K562 (cell line): Measurements from ENCODE around the gene KISS1. TPM values are rescaled to one million over a fixed set of nuclear protein-coding genes. Genes with fewer than 3 reads are reported as not detected.

Source experiments
- ATAC-seq: fragments of 200-7000 bp; cut with Tn5 transposase; 3 replicates; pipeline ENCODE4 v1.9.1; 2020; ENCODE audit warnings: moderate library complexity
- BruUV-seq: library from RNA; stranded (reverse); fragments of 400-500 nt; replicated peaks from 2 replicates; lab custom pipeline; 2021; lab: Mats Ljungman, UMichigan
- CTCF ChIA-PET: fragments of 300-600 bp; formaldehyde crosslinking; extraction: SDS; loops from one replicate; lab custom pipeline; 2021; ENCODE audit warnings: low intra/inter-chr PET ratio; lab: Yijun Ruan, JAX
- POLR2A ChIA-PET: fragments of 300-600, 350-650 bp; sonication (Branson Sonifier 250); formaldehyde crosslinking; extraction: SDS; loops from one replicate; lab custom pipeline; 2021; ENCODE audit warnings: antibody characterized with exemption, inconsistent platforms; lab: Yijun Ruan, JAX
- DNase-seq, 4 experiments: peaks; one replicate each; pipeline versions ENCODE4 v3.0.0 to v3.0.0-alpha.2; 2011 to 2018; ENCODE audit warnings: low spot score in 3 of 4, mixed read lengths in 3 of 4; ENCODE audit errors: extremely low read depth in 1 of 4
- FAIRE-seq: peaks from 2 replicates; lab custom pipeline; 2011; peaks lifted over from hg19 to GRCh38; lab: Jason Lieb, UNC
- H2AFZ ChIP-seq: 2 replicates; pipeline ENCODE4 v1.6.0; 2011; ENCODE audit warnings: low read depth, low read length, control low read depth, inconsistent platforms
- H3K27ac ChIP-seq: fragments of 200-600 bp; 3 replicates; pipeline ENCODE4 v1.8.0; 2011; ENCODE audit warnings: low read depth, mild to moderate bottlenecking, control low read depth, inconsistent platforms, low read length, moderate library complexity, mixed read lengths; ENCODE audit errors: extremely low read depth
- H3K27me3 ChIP-seq, 2 experiments: fragments of 300-600 bp in 1 of 2; 2 replicates in 1 of 2; 3 replicates in 1 of 2; pipeline versions ENCODE4 v1.6.0 to v1.8.0; 2011; ENCODE audit warnings: inconsistent platforms in 2 of 2, low read length in 2 of 2, mild to moderate bottlenecking in 1 of 2, mixed read lengths in 1 of 2, moderate library complexity in 1 of 2; ENCODE audit not compliant: control insufficient read depth in 2 of 2, insufficient read depth in 2 of 2
- H3K36me3 ChIP-seq: fragments of 300-600 bp; 3 replicates; pipeline ENCODE4 v1.8.0; 2011; ENCODE audit warnings: mild to moderate bottlenecking, low read length, inconsistent platforms; ENCODE audit not compliant: control insufficient read depth, insufficient read depth
- H3K4me1 ChIP-seq, 2 experiments: fragments of 200-600 bp in 1 of 2; replicated peaks in 1 of 2; 2 replicates in 1 of 2; 3 replicates in 1 of 2; pipeline versions ENCODE4 v1.5.1 to v1.8.0; 2011; ENCODE audit warnings: inconsistent platforms in 2 of 2, low read length in 2 of 2, mild to moderate bottlenecking in 1 of 2, mixed read lengths in 1 of 2, moderate library complexity in 1 of 2; ENCODE audit not compliant: control insufficient read depth in 2 of 2, insufficient read depth in 2 of 2
- H3K4me2 ChIP-seq: 2 replicates; pipeline ENCODE4 v1.6.1; 2011; ENCODE audit warnings: low read length, control low read depth, inconsistent platforms, mixed read lengths; ENCODE audit not compliant: insufficient read depth
- H3K4me3 ChIP-seq: fragments of 200-600 bp; sonication (generic), shearing (Covaris generic); 2 replicates; pipeline ENCODE4 v1.5.1; 2016; ENCODE audit warnings: control low read depth, inconsistent platforms
- H3K79me2 ChIP-seq: fragments of 200-600 bp; 3 replicates; pipeline ENCODE4 v1.8.0; 2011; ENCODE audit warnings: low read length, inconsistent platforms; ENCODE audit not compliant: control insufficient read depth, insufficient read depth
- H3K9ac ChIP-seq, 2 experiments: 2 replicates each; pipeline versions ENCODE4 v1.6.0 to v1.6.1; 2011; ENCODE audit warnings: low read depth in 2 of 2, low read length in 2 of 2, control low read depth in 1 of 2, inconsistent platforms in 1 of 2, mild to moderate bottlenecking in 1 of 2, mixed read lengths in 1 of 2; ENCODE audit not compliant: insufficient read depth in 1 of 2
- H3K9me1 ChIP-seq: one replicate; pipeline ENCODE4 v1.6.0; 2011; ENCODE audit warnings: inconsistent platforms, mild to moderate bottlenecking, low read length, moderate library complexity; ENCODE audit not compliant: control insufficient read depth, insufficient read depth
- H3K9me3 ChIP-seq: replicated peaks from 2 replicates; pipeline ENCODE4 v1.5.1; 2011; ENCODE audit warnings: low read depth, low read length, inconsistent platforms; ENCODE audit not compliant: control insufficient read depth, insufficient read depth
- H4K20me1 ChIP-seq: replicated peaks from 2 replicates; pipeline ENCODE4 v1.6.1; 2011; ENCODE audit warnings: low read length, inconsistent platforms, mixed read lengths; ENCODE audit not compliant: control insufficient read depth, insufficient read depth
- CHCHD3 ChIP-seq: fragments of 250-450 bp; sonication (Bioruptor Pico); IDR thresholded peaks from 2 replicates; pipeline ENCODE4 v2.1.2; 2022; ENCODE audit warnings: mild to moderate bottlenecking
- ELF2 ChIP-seq: fragments of 250-450 bp; sonication (Bioruptor Pico); IDR thresholded peaks from 2 replicates; pipeline ENCODE4 v1.5.0; 2021; ENCODE audit warnings: mild to moderate bottlenecking
- FOXA3 ChIP-seq, 2 experiments: fragments of 450-650 bp in 1 of 2; sonication (generic) in 1 of 2; formaldehyde crosslinking; IDR thresholded peaks in 1 of 2; conservative IDR thresholded peaks in 1 of 2; 2 replicates each; pipeline versions ENCODE4 v1.4.0 to v1.8.0; 2020 to 2022; ENCODE audit warnings: mild to moderate bottlenecking in 2 of 2, missing genetic modification reagents in 1 of 2
- GABPA ChIP-seq: fragments of 200-800 bp; sonication (Bioruptor generic); conservative IDR thresholded peaks from 2 replicates; pipeline ENCODE4 v1.6.1; 2016; ENCODE audit warnings: low read depth, missing genetic modification characterization, missing compliant biosample characterization
- NUFIP1 ChIP-seq: fragments of 450-650 bp; IDR thresholded peaks from 2 replicates; pipeline ENCODE4 v1.6.1; 2018; ENCODE audit not compliant: partially characterized antibody
- PATZ1 ChIP-seq: fragments of 250-450 bp; sonication (Bioruptor Pico); IDR thresholded peaks from 2 replicates; pipeline ENCODE4 v1.5.0; 2020; ENCODE audit warnings: mild to moderate bottlenecking, borderline replicate concordance
- RCOR1 ChIP-seq, 2 experiments: IDR thresholded peaks; 2 replicates each; pipeline ENCODE4 v1.6.1; 2012; ENCODE audit warnings: low read depth in 2 of 2, low read length in 2 of 2, borderline replicate concordance in 1 of 2, improper control_type of control experiment in 1 of 2
- SIX5 ChIP-seq, 2 experiments: IDR thresholded peaks; 2 replicates each; pipeline ENCODE4 v1.6.1; 2011; ENCODE audit warnings: low read length in 2 of 2, borderline replicate concordance in 1 of 2, low read depth in 1 of 2, mild to moderate bottlenecking in 1 of 2, moderate library complexity in 1 of 2; ENCODE audit not compliant: insufficient read depth in 1 of 2
- ZNF280A ChIP-seq: fragments of 450-650 bp; IDR thresholded peaks from 2 replicates; pipeline ENCODE4 v1.6.1; 2018; ENCODE audit warnings: mild to moderate bottlenecking, low read depth; ENCODE audit not compliant: partially characterized antibody
- WGBS: fragments of 100-300 bp; shearing (Covaris generic); methylation state at CpG from one replicate; pipeline ENCODE4 v1.1.6; 2016; ENCODE audit warnings: low coverage, mixed read lengths; ENCODE audit not compliant: insufficient coverage; ENCODE audit errors: missing lambda C conversion rate; 5-methylcytosine and 5-hydroxymethylcytosine counted together
- in situ Hi-C: fragments of 300-500 bp; cut with MboI; formaldehyde crosslinking; loops from 4 replicates; pipeline ENCODE4 v1.15.0; 2018; ENCODE audit warnings: inconsistent platforms, mixed read lengths
- intact Hi-C: fragments of 100-400 bp; cut with micrococcal nuclease; formaldehyde crosslinking; loops from 2 replicates; pipeline ENCODE4 v1.14.2; 2022
- polyA plus RNA-seq, 8 experiments: library from polyadenylated mRNA; depleted of rRNA in 4 of 8; stranded (reverse) in 5 of 8; unstranded in 3 of 8; fragments of >200 nt; fragmentation: Nextera tagmentation in 2 of 8; fragmentation: Illumina TruSeq in 1 of 8; extraction: Ambion mirVana in 2 of 8; extraction: Trizol in 1 of 8; gene quantifications; 2 replicates each; pipeline versions ENCODE4 v1.2.1 to v1.2.3, GENCODE V29; 2011 to 2014; ENCODE audit warnings: inconsistent platforms in 1 of 8, missing spikeins in 1 of 8
- total RNA-seq, 7 experiments: library from RNA; depleted of rRNA in 6 of 7; stranded (reverse); fragments of >200 nt in 6 of 7; fragmentation: Illumina TruSeq in 2 of 7; extraction: Trizol in 2 of 7; gene quantifications; 2 replicates each; pipeline versions ENCODE4 v1.2.1 to v1.2.3, GENCODE V29; 2011 to 2021; ENCODE audit warnings: low replicate concordance in 1 of 7

KISS1 gene
- total and polyA plus RNA-seq, 9 of the 15 experiments (the other 6 are each of a cell fraction or from before 2014, with no cell fraction given), result 0.31 TPM; not detected in 8

DNA sequence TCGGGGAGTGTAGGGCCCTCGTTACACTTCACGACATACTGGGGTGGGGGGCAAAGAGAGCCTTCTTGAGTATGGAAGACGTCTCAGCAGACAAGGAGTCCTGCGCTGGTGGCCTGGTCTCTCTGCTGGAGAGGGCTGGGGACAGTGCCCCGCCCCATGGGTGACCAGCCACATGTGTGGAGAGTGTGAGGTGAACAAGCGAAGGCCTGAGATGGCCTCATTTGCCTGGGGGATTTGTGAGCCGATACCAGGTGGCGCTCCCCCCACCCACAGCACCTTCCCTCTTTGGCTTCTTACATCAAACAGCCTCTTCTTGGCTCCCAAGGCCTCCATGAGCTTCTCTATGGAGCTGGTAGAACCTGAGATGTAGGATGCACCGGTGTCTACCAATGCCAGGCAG, 40.4 kb downstream of the KISS1 start:
- no peak overlapping the region for H2AFZ ChIP-seq
- H3K4me2 ChIP-seq, result no peak overlapping the region
- peaks cover 7% of the 10 kb centered on the region for H4K20me1 ChIP-seq
- intact Hi-C loops, result no loop called here
- no peak overlapping the region for H3K9ac ChIP-seq
- CTCF ChIA-PET, result no interaction called here
- H3K27me3 ChIP-seq, result peaks cover 8 to 65% of the 10 kb centered on the region in 2 experiments; a peak in 4 of 5 replicates
- no peak for FAIRE-seq
- H3K27ac ChIP-seq, result no peak overlapping the region
- POLR2A ChIA-PET, result no interaction called here
- no peaks in the 10 kb centered on the region for H3K79me2 ChIP-seq
- no peaks in the 10 kb centered on the region for H3K9me3 ChIP-seq
- peaks cover 0 to 18% of the 10 kb centered on the region in 2 experiments; a peak in 2 of 5 replicates for H3K4me1 ChIP-seq
- no peak for DNase-seq
- in situ Hi-C loops, result loop anchor here (5.0 kb wide), 1 partner anchor 206 kb away; no protein-coding TSS in a partner anchor
- no peak for ATAC-seq
- peaks cover 3% of the 10 kb centered on the region for H3K9me1 ChIP-seq
- TF ChIP-seq ZNF280A (no peak), GABPA (tag) (no peak), ELF2 (no peak), FOXA3 (CRISPR knock-in tag; conservative IDR thresholded peaks at IDR 0.05 in 1 of 2, IDR thresholded peaks at IDR 0.05 in 1 of 2) (no peak), RCOR1 (IDR thresholded peaks at IDR 0.05; ENCODE audit: borderline replicate concordance in 1 of 2, low read depth in 2 of 2, low read length in 2 of 2) (no peak), NUFIP1 (no peak), PATZ1 (CRISPR knock-in tag) (no peak), SIX5 (IDR thresholded peaks at IDR 0.05; ENCODE audit: borderline replicate concordance in 1 of 2, insufficient read depth in 1 of 2, low read depth in 1 of 2, low read length in 2 of 2) (no peak), CHCHD3 (CRISPR knock-in tag) (no peak)
- no TSS peak for BruUV-seq
- no peak overlapping the region for H3K4me3 ChIP-seq
- no peaks in the 10 kb centered on the region for H3K36me3 ChIP-seq
- WGBS, result under 1% methylated on average over 10 of the region's 10 CpGs
